GM04504 (cell line): ENCODE measurements around the gene PIK3R3.

Source experiments
- DNase-seq: peaks from one replicate; pipeline ENCODE4 v3.0.0-alpha.2; 2012; ENCODE audit warnings: low read depth

The PIK3R3 gene

GRCh38 chr1:46132529-46133180 is at the start of gene PIK3R3:
PIK3R3 (minus strand) TSS chr1:46132629; CDS start chr1:46131952, 677 bp downstream.
- peak; percentile 98 for DNase-seq

DNA sequence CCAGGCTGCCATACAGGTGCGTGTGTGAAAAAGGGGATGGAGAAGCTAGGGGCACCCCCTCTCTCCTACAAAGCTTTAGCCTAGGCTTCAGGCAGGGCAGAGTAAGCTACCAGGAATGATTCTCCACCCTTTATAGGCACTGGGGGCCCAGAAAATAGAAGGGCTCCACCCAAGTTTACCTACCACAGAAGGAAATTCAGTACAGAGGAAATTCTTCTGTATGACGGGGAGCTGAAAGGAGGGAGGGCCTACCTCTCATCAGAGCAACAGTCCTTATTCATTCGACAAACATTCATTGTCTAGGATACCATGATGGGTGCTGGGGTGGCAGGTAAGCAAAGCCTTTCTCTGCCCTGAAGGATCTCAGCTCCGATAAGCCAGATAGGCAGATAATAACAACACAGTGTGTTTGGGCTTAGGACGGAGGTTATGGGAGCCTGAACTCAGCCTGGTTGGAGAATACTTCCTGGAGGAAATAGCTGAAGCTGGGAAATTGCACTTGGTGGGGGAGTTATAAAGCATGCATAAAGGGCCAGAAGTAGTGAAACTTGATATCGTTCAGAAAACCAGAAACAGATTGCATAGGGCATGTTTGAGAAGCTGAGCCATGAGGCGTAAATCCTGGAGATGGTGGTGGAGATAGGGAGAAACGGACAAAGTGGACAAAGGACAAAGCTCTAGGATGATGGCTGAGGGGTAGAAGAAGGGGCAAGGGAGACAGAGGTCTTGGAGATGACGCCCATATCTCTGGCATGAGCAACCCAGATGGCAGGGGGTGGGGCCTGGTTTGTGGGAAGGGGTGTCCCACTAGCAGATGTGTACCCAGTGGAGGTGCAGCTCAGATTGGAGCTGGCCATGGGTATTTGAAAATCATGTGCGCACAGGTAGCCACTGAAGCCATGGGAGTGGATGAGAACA is 49.2 kb upstream of the PIK3R3 start:
- no peak for DNase-seq

DNA sequence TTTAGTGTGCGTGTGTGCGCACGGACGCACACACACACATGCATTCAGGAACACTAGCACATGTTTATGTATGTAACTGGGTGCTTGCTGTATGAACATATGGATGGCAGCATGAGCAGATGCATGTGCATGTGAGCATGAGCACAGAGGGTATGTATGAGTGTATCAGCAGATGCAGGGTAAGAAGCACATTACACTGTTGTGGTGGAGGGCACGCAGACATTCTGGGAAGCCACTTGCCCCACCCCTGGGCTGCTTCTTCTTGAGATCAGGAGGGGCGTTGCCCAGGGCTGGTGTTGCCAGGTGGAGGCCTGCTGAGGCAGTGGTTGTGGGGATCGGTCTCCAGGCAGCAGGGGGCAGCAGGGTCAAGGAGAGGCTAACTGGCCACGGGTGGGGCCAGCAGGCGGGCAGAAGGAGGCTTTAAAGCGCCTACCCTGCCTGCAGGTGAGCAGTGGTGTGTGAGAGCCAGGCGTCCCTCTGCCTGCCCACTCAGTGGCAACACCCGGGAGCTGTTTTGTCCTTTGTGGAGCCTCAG is 47.7 kb upstream of the PIK3R3 start:
- no peak for DNase-seq

- peak; percentile 73 for DNase-seq
Measured at GRCh38 chr1:46179138-46180081, 47.0 kb upstream of the PIK3R3 start.

DNA sequence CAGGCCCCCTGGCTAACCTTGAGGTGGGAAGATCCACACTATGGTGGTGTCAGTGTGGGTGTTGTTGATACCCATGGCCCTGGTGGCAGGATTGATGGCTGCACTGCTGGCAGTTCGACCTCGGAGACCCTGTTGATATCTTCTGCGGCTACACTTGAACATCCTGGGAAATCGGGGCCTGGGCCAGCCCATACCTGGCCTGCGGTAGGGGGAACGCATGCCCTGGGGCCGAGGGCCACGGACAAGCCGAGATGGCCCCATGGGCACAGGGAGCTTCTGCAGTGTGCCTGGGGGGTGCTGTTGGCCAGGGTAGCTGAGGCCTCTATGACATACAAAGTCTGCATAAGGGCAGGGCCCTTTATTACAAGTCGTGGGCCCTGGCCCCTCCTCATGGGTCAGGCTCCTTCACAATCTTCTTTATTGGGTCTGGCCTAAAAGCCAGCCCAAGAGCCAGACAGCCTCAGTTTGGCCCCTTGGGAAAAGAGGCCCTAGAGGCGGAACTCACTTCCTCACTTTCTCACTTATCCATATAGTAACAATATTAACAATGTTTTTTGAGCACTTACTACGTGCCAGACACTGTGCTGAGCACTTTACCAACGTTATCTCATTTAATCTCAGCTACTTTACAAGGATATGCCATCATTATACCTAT is 43.9 kb upstream of the PIK3R3 start, which contains the start of gene P3R3URF:
Gene P3R3URF, minus strand, starts transcription at position 278 of the 655 bp plus-strand sequence. Its CDS starts 17 bp downstream, at position 261.
- no peak for DNase-seq

DNA sequence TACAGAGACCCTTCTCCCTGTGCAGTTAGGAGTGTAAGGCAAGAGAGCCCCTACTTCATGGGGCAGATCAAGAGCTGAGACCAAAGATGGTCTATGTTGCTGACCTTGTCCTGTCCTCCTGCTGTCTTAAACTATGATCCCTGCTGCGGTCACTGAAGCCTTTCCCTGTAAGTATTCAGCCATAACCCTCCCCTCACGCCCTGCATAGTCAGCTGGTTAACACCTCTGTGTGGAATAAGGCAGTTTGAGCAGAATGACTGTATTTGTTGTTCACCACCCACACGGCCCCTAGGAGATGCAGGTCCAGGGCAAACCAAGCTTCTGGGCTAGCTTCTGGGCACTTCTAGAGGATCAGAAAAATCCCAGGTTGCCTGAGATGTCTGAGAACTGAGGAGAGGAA is 42.8 kb upstream of the PIK3R3 start:
- no peak for DNase-seq

GRCh38 chr1:46174448-46175231 is 42.2 kb upstream of the PIK3R3 start, which contains the start of gene TSPAN1:
TSPAN1 (plus strand) TSS chr1:46175087; CDS start chr1:46181108, 6,021 bp downstream.
- peak; percentile 19 for DNase-seq

GRCh38 chr1:46173361-46173856 is 41.0 kb upstream of the PIK3R3 start:
- no peak for DNase-seq

- no peak for DNase-seq
Measured at GRCh38 chr1:46172321-46172720, 39.9 kb upstream of the PIK3R3 start.

DNA sequence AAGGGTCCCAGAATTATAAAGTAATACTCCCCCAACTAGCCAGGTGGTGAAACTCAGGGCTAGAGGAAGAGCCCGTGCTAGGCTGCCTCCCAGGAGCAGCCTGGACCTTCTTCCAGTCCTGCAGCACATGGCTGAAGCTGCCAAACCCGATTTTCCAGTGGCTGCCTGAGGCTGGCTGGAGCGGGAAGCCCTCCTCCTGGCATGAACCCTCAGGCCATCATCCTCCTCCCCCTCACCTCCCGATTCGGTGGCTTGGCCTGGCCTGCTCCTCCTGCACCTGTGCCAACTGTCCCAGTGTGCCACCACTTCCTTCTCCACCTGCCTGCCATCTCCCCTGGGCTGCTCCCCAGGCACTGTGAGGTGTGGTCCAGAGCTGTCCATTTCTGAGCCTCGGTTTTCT is 39.4 kb upstream of the PIK3R3 start:
- DNase-seq = no peak

DNA sequence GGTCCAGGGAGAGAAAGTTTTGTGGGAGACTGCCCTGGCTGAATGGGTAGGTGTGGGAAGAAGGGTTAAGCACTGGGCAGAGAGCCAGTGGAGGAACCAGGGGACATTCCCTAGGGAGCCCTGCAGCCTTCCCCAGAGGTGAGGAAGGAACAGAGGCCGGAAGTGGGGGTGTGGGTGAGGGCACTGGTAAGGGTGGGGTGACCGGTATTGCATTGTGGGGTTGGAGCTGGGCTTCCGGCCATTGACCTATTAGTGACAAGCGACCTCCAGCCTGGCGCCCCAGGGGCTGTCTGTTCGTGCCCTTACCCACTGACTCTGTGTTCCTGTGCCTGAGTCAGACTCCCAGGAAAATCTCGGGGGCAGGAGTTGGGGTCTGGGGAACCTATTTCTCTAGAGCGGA is 38.9 kb upstream of the PIK3R3 start:
- no peak for DNase-seq

GRCh38 chr1:46169811-46170454 is 37.5 kb upstream of the PIK3R3 start:
- DNase-seq = no peak

DNA sequence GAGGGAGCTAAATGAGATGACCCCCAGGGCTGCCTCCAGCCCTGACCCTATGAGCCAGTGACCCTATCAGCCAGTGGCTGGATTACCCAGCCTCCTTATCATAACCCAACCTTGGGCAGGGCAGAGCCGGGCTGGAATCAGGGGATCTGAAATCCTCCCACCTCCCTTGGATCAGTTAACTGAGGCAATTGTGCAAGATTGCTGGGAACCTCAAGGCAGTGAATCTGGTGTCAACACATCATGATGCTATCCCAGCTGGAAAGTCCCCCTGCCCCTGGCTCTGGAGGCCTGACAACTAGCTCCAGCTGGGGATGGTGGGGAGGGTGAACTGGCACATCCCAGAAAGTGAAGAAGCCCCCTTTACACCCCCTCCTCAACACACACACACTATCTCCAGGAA is 36.0 kb upstream of the PIK3R3 start:
- DNase-seq = no peak

DNA sequence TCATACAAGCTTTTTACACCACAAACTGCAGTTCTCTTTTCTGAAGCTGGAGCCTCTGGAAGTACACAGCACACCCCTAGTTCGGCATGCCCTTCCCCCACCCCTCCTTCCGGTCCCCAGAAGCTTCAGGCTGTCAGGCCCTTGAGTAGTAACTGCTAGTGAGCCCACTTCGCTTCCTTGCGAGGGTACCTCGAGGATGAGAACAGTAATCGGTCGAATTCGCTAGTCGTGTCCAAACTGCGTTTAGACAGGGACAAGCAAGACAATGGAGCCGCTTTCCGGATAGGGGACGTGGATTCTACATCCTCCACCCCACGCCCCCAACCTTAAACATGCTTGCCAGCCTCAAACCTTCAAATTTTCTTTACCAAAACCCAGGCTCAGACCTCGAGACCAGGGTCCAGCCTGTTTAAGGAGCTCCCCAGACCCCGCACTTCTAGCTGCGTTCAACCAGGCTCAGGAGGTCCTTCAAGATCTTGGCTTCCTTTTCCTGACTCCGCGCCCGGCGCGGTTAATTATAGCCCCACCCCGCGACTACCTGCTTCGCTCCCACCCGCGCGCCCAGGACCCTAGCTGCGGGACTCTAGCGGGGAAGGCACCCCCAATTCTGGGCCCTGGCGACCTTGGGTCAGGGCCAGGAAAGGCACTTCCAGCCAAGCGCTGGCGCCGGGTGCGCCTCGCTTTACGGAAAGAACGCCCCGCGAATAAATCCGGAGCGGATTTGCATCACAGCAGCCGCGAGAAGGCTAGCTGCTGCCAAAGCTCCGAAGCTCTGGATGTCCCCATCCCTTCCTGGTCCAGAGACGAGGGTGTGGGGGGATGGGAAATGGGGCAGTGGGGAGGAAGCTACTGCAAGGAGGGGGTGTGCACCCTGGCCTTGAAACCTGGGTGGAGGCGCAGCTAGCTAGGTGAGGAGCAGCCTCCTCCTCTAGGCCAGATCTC is 34.4 kb upstream of the PIK3R3 start:
- DNase-seq = no peak

- DNase-seq = no peak
Measured at GRCh38 chr1:46160212-46160611, 27.8 kb upstream of the PIK3R3 start.

GRCh38 chr1:46159516-46159915 is 27.1 kb upstream of the PIK3R3 start:
- no peak for DNase-seq

DNA sequence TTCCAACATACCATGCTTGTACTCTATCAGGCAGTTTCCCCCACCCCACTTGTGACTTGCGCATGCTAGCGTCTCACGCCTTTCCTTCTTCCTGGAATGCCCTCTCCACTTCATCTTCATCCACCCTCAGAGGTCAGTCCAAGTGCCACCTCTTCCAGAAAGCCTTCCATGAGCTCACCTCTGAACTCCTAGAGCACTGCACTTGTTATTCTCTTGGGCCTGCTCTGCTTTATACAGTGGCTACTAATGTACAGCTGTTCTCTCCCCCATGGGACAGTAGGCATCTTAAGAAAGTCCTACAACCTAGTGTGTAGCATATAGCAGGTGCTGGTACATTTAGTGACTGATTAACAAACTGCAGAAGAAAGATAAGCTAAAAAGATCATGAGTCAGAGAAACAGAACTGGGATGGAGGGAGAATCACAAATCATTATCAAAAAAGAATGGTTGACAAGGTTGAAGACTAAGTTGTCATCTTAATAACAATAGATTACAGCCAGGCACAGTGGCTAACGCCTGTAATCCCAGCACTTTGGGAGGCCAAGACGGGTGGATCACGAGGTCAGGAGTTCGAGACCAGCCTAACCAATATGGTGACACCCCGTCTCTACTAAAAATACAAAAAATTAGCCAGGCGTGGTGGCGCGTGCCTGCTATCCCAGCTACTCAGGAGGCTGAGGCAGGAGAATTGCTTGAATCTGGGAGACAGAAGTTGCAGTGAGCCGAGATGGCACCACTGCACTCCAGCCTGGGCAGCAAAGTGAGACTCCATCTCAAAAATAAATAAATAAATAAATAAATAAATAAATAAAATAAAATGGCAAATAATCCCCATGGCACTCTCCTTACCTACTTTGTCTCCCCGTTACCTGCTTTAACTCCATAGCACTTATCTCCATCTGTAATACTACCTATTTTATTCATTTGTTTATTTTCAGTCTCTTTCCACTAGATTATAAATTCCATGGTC is 26.2 kb upstream of the PIK3R3 start:
- no peak for DNase-seq
